HCT116 (cell line): Measurements from ENCODE around the gene C19orf85.
A peak's percentile ranks its signal among the peaks of the same experiment; 100 is the strongest.

Source experiments
- EGR1 ChIP-seq: IDR thresholded peaks from 2 replicates; pipeline ENCODE4 v1.6.1; 2012; ENCODE audit warnings: low read depth
- EZH2phosphoT487 ChIP-seq: fragments of 200-600 bp; IDR thresholded peaks from 2 replicates; pipeline ENCODE4 v1.6.1; 2018; ENCODE audit warnings: antibody characterized with exemption, borderline replicate concordance
- MAX ChIP-seq: IDR thresholded peaks from 2 replicates; pipeline ENCODE4 v1.6.1; 2012
- POLR2A ChIP-seq: IDR thresholded peaks from 2 replicates; pipeline ENCODE4 v1.7.0; 2011; ENCODE audit warnings: borderline replicate concordance; ENCODE audit not compliant: insufficient read depth, insufficient read length; ENCODE audit errors: extremely low read depth
- POLR2AphosphoS5 ChIP-seq: IDR thresholded peaks from 2 replicates; pipeline ENCODE4 v1.6.1; 2011; ENCODE audit warnings: mild to moderate bottlenecking, low read depth, low read length, moderate library complexity
- SP1 ChIP-seq: IDR thresholded peaks from 2 replicates; pipeline ENCODE4 v1.6.1; 2012; ENCODE audit warnings: low read depth
- ZNF274 ChIP-seq: fragments of 200-500 bp; sonication (Bioruptor generic); IDR thresholded peaks from 2 replicates; pipeline ENCODE4 v1.6.1; 2014; ENCODE audit warnings: mild to moderate bottlenecking, low read depth, low read length, inconsistent platforms
- TF ChIP-seq, protein P1 (sequence below), 3 experiments: fragments of 200-600 bp in 1 of 3; sonication (generic) in 1 of 3; IDR thresholded peaks in 2 of 3; conservative IDR thresholded peaks in 1 of 3; 2 replicates each; pipeline ENCODE4 v1.5.1; 2012 to 2017; ENCODE audit warnings: low read depth in 2 of 3, low read length in 2 of 3, antibody characterized with exemption in 1 of 3, borderline replicate concordance in 1 of 3, control low read depth in 1 of 3, mild to moderate bottlenecking in 1 of 3, mixed read lengths in 1 of 3, mixed run types in 1 of 3, moderate library complexity in 1 of 3; ENCODE audit not compliant: insufficient read depth in 1 of 3
- TF ChIP-seq, protein P2 (sequence below): IDR thresholded peaks from 2 replicates; pipeline ENCODE4 v1.6.1; 2012; ENCODE audit warnings: low read depth

DNA sequence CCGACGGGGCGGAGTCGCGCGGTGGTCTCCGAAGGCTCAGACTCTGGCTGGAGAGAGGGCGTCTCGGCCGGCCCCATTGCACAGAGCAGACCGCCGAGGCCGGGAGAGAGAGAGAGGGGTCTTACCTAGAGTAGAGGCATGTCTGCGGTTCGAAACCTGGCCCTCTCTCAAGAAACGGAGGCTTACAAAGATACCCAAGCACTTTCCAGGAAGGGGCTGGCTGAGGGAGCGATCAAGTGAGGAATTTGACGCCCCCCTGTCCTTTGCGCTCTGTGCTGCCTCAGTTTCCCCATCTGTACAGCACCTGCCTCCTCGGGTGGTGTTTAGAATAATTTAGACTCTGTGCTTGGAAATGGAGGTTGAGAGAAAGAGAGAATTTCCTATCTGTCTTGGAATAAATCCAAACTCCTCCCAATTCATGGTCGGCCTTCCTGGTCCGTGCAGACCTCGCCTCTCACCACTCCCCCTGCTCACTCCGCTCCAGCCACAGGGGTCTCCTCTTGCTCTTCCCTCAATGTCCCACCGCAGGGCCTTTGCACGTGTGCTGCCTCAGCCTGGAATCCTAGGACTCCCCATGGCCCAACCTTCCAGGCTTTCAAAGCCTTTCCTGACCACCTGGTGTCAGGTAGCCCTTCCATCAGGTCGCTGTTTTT is 2.5 kb downstream of the C19orf85 start:
- TF ChIP-seq POLR2A (no peak), MAX (0 out of 2 replicates have a peak, but pooled peaks have one; percentile 4), EGR1 (no peak), ZNF274 (no peak), EZH2phosphoT487 (no peak), SP1 (no peak), POLR2AphosphoS5 (peak; percentile 52)
- TF ChIP-seq, protein P1, sequence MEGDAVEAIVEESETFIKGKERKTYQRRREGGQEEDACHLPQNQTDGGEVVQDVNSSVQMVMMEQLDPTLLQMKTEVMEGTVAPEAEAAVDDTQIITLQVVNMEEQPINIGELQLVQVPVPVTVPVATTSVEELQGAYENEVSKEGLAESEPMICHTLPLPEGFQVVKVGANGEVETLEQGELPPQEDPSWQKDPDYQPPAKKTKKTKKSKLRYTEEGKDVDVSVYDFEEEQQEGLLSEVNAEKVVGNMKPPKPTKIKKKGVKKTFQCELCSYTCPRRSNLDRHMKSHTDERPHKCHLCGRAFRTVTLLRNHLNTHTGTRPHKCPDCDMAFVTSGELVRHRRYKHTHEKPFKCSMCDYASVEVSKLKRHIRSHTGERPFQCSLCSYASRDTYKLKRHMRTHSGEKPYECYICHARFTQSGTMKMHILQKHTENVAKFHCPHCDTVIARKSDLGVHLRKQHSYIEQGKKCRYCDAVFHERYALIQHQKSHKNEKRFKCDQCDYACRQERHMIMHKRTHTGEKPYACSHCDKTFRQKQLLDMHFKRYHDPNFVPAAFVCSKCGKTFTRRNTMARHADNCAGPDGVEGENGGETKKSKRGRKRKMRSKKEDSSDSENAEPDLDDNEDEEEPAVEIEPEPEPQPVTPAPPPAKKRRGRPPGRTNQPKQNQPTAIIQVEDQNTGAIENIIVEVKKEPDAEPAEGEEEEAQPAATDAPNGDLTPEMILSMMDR (IDR thresholded peaks at IDR 0.05 in 2 of 3, conservative IDR thresholded peaks at IDR 0.05 in 1 of 3; ENCODE audit: borderline replicate concordance in 1 of 3, insufficient read depth in 1 of 3, low read depth in 2 of 3, low read length in 2 of 3): no peak
- TF ChIP-seq, protein P2, sequence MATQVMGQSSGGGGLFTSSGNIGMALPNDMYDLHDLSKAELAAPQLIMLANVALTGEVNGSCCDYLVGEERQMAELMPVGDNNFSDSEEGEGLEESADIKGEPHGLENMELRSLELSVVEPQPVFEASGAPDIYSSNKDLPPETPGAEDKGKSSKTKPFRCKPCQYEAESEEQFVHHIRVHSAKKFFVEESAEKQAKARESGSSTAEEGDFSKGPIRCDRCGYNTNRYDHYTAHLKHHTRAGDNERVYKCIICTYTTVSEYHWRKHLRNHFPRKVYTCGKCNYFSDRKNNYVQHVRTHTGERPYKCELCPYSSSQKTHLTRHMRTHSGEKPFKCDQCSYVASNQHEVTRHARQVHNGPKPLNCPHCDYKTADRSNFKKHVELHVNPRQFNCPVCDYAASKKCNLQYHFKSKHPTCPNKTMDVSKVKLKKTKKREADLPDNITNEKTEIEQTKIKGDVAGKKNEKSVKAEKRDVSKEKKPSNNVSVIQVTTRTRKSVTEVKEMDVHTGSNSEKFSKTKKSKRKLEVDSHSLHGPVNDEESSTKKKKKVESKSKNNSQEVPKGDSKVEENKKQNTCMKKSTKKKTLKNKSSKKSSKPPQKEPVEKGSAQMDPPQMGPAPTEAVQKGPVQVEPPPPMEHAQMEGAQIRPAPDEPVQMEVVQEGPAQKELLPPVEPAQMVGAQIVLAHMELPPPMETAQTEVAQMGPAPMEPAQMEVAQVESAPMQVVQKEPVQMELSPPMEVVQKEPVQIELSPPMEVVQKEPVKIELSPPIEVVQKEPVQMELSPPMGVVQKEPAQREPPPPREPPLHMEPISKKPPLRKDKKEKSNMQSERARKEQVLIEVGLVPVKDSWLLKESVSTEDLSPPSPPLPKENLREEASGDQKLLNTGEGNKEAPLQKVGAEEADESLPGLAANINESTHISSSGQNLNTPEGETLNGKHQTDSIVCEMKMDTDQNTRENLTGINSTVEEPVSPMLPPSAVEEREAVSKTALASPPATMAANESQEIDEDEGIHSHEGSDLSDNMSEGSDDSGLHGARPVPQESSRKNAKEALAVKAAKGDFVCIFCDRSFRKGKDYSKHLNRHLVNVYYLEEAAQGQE: no peak
